NT2/D1 (cell line): Measurements from ENCODE around the gene FCGR3A.
"Not testable (repeated sequence)": the region's sequence is repeated elsewhere in the genome, so short reads cannot be mapped to it uniquely, and the experiment has no call there.

Experiments used
- DNase-seq: peaks from one replicate; pipeline ENCODE4 v3.0.0-alpha.2; 2011; ENCODE audit warnings: low read depth, low spot score
- H3K27me3 ChIP-seq: 2 replicates; pipeline ENCODE4 v1.6.0; 2011; ENCODE audit warnings: mild to moderate bottlenecking; ENCODE audit not compliant: insufficient read length, insufficient read depth
- H3K36me3 ChIP-seq: 2 replicates; pipeline ENCODE4 v1.6.1; 2011; ENCODE audit warnings: mild to moderate bottlenecking, low read length, mixed read lengths; ENCODE audit not compliant: insufficient read depth, insufficient read length
- H3K4me1 ChIP-seq: 2 replicates; pipeline ENCODE4 v1.5.1; 2011; ENCODE audit not compliant: insufficient read depth, insufficient read length
- H3K4me3 ChIP-seq: 2 replicates; pipeline ENCODE4 v1.5.1; 2011; ENCODE audit warnings: low read depth; ENCODE audit not compliant: insufficient read length
- H3K9ac ChIP-seq: 2 replicates; pipeline ENCODE4 v1.6.0; 2011; ENCODE audit warnings: low read depth; ENCODE audit not compliant: insufficient read length
- H3K9me3 ChIP-seq: 2 replicates; pipeline ENCODE4 v1.5.1; 2011; ENCODE audit warnings: mild to moderate bottlenecking, low read length; ENCODE audit not compliant: insufficient read depth
- SUZ12 ChIP-seq: IDR thresholded peaks from 2 replicates; pipeline ENCODE4 v1.6.1; 2011; ENCODE audit not compliant: insufficient read length, insufficient read depth; ENCODE audit errors: extremely low read depth
- YY1 ChIP-seq: IDR thresholded peaks from 2 replicates; pipeline ENCODE4 v1.6.1; 2011; ENCODE audit not compliant: insufficient read length, insufficient read depth
- ZNF274 ChIP-seq: IDR thresholded peaks from 2 replicates; pipeline ENCODE4 v1.6.1; 2011; ENCODE audit warnings: mild to moderate bottlenecking, low read depth, low read length

Gene FCGR3A

GRCh38 chr1:161549652-161550051, at the start of gene FCGR3A:
FCGR3A (minus strand) TSS chr1:161549818; CDS start chr1:161549736, 82 bp downstream.
- Histone ChIP-seq H3K9me3 (no peaks in the 10 kb centered on the region), H3K27me3 (no peaks in the 10 kb centered on the region), H3K9ac (no peak within 1 kb of the TSS), H3K4me3 (no peak within 1 kb of the TSS), H3K36me3 (no peaks in the 10 kb centered on the region), H3K4me1 (no peaks in the 10 kb centered on the region)
- no peak for TF ChIP-seq ZNF274
- TF ChIP-seq YY1 = no peak
- no peak for TF ChIP-seq SUZ12
- DNase-seq = no peak

DNA sequence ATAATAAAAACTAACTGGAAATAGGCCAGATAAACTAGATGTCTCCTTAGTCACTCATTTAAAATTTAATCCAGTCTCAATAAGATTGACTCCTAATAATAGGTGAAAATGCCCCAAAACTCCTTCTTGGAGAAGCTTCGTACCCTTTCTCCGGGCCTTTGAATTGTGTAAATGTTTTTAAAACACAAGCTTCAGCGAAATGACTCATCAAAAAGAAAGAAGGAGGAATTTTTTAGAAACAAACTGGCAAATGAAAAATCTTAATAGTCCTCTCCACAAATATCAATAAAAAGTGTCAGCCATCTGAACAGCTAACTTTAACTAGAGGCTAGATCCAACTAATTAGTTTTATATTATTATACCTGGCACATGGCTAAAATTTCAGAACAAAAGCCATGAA, 47.5 kb upstream of the FCGR3A start:
- not testable (repeated sequence) for H3K27me3 ChIP-seq, H3K9ac ChIP-seq, H3K4me1 ChIP-seq, H3K4me3 ChIP-seq, H3K36me3 ChIP-seq, DNase-seq, H3K9me3 ChIP-seq

- not testable (repeated sequence) for H3K36me3 ChIP-seq, DNase-seq, H3K4me3 ChIP-seq, H3K9ac ChIP-seq, H3K27me3 ChIP-seq, H3K4me1 ChIP-seq, H3K9me3 ChIP-seq
Observed at GRCh38 chr1:161595583-161595982, 46.0 kb upstream of the FCGR3A start.

GRCh38 chr1:161595173-161595572, 45.6 kb upstream of the FCGR3A start:
- H3K36me3 ChIP-seq, DNase-seq, H3K4me1 ChIP-seq, H3K27me3 ChIP-seq, H3K9ac ChIP-seq, H3K9me3 ChIP-seq, H3K4me3 ChIP-seq: not testable (repeated sequence)

DNA sequence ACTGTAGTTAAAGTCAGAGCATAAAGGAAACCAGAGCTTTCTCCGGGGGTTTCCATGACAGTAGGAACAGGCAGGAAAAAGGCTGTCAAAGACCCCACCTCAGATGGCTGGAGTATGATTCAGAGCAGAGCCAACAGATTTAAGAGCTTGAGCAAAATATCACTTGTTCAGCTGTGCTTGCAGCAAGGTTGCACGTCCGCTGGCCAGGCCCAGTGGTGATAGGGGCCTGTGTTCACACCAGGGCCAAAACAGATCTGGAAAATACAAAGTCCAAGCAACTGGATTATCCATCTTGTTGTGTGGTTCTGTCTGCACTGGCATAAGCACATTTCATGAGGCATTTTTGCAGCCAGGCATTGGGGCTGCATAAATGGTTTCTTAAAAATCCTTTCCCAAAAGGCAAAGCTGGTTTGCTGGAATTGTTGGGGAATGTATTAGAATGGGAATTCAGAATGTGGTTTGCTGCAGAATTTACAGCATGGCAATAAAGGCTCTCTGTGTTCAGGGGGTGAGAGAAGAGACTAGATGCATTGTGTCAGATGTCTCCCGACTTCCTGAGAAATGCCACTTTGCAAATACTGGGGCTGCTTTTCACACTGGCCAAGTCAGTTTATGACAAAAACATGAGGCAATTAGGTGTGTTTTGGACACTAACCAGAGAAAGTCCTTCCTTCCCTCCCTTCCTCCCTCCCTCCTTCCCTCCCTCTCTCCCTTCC, 44.8 kb upstream of the FCGR3A start:
- not testable (repeated sequence) for H3K9me3 ChIP-seq, H3K4me1 ChIP-seq, H3K9ac ChIP-seq, DNase-seq, H3K27me3 ChIP-seq, H3K36me3 ChIP-seq, H3K4me3 ChIP-seq

DNA sequence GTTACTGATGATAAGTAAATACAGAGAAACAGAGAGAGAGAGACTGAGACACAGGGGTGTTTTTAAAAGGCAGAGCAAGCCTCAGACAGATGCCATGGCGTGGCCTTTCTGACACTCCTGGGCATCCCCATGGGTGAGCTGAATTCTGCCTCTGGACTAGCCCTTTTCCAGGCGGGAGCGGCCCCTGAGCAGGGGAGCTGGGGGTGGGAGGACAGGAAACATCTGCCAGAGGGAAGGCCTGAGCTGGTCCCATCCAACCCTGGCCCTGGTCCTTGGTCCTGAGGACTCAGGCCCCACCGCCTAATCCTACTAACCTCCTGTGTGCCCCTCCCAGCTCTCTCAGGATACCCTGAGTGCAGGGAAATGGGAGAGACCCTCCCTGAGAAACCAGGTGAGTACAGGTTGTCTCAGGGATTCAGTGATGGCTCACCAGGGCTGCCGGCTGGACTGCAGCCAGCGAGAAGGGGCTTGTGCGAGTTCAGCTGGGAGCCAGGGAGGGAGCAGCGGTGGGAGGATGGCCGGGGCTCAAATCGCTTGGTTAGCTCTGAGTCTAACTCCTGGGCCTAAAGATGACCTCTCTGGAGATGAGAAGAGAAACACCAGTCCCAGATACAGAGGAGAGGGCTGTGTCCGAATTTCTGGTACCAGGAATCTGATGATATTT, 43.6 kb upstream of the FCGR3A start:
- H3K4me3 ChIP-seq, H3K9me3 ChIP-seq, H3K36me3 ChIP-seq, H3K27me3 ChIP-seq, DNase-seq, H3K9ac ChIP-seq, H3K4me1 ChIP-seq: not testable (repeated sequence)

- H3K27me3 ChIP-seq, H3K4me1 ChIP-seq, H3K9me3 ChIP-seq, H3K9ac ChIP-seq, H3K4me3 ChIP-seq, DNase-seq, H3K36me3 ChIP-seq: not testable (repeated sequence)
Observed at GRCh38 chr1:161592586-161592985, 43.0 kb upstream of the FCGR3A start.

DNA sequence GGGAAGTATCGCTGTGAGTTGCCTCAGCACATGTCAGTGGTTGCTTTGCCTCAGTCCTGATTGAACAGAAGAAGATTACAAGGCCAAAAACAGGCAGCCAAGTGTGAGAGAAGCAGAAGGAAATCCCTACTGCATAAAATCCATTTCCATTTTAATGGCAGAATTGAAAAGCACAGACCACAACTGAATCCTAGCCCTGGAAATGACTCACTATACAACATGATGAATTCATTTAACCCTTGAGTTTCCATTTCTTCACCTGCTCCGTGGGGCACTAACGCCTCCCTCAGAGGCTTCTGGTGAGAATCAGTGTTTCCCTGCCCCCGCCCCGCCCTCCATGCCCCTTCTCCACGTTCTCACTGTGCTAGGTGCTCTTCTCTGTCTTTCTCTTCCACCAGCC, 40.3 kb upstream of the FCGR3A start:
- H3K27me3 ChIP-seq, H3K9ac ChIP-seq, H3K4me1 ChIP-seq, H3K9me3 ChIP-seq, H3K36me3 ChIP-seq, H3K4me3 ChIP-seq, DNase-seq: not testable (repeated sequence)

DNA sequence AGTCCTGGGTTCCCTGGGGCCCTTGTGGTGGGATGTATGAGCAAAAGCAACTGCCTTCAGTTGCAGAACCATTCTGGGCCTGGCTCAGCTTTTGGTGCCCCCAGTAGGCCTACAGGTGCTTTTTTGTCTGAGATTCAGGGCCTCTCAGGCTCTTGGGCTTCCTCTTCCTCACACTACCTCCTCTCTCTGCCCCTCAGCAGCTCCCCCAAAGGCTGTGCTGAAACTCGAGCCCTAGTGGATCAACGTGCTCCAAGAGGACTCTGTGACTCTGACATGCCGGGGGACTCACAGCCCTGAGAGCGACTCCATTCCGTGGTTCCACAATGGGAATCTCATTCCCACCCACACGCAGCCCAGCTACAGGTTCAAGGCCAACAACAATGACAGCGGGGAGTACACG, 39.7 kb upstream of the FCGR3A start:
- H3K4me3 ChIP-seq, H3K9ac ChIP-seq, H3K4me1 ChIP-seq, DNase-seq, H3K27me3 ChIP-seq, H3K9me3 ChIP-seq, H3K36me3 ChIP-seq: not testable (repeated sequence)

DNA sequence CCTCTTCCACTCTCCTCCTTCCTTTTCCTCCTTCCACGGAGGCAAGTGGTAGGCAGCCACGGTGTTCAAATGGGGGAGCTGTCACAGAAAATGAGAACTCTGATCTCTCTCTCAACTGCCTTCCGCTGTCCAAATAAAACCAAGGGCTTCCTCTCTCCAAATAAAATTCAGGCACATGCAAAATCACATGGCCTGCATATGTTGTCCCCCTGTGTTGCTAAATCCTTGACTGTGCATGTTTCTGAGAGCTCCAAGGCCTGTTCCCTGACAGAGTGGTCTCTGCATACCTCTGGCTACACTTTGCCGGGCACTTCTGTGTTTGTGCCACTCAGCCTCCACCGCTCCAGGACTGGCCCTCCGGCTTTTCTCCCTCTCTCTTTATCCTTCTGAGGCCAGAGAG, 39.0 kb upstream of the FCGR3A start:
- not testable (repeated sequence) for H3K27me3 ChIP-seq, H3K4me3 ChIP-seq, H3K9me3 ChIP-seq, H3K4me1 ChIP-seq, H3K36me3 ChIP-seq, H3K9ac ChIP-seq, DNase-seq

DNA sequence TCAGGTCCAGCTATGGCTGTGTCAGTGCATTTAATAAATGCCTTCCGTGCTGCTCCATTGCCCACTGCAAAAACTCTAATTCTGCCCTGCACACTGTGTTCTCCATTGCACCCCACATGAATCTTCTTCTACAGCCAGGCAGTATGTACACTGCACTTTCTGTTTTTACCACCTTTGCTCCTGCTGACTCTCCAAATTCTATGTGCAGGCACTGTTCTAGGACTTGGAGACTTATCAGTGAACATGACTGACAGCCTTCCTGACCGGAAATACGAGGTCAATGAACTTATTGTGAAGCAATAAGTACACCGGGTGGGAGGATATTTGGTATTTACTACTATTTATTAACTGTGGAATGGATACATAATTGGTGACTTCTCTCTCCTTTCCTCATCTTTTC, 33.3 kb upstream of the FCGR3A start:
- not testable (repeated sequence) for H3K4me3 ChIP-seq, H3K27me3 ChIP-seq, H3K4me1 ChIP-seq, H3K36me3 ChIP-seq, H3K9me3 ChIP-seq, DNase-seq, H3K9ac ChIP-seq
